GM12873 (cell line): ENCODE results near the gene DOP1A.

Experiments used
- CTCF ChIP-seq: IDR thresholded peaks from 2 replicates; pipeline ENCODE4 v1.5.1; 2012; ENCODE audit warnings: low read depth, mild to moderate bottlenecking, moderate library complexity, low read length, control low read depth; ENCODE audit not compliant: insufficient read depth; ENCODE audit errors: missing control alignments

DOP1A gene

GRCh38 chr6:83126223-83126622 is 58.8 kb downstream of the DOP1A start:
- TF ChIP-seq CTCF: no peak

GRCh38 chr6:83126807-83127206 is 59.3 kb downstream of the DOP1A start:
- no peak for TF ChIP-seq CTCF

- no peak for TF ChIP-seq CTCF
Measured at GRCh38 chr6:83127258-83127657, 59.8 kb downstream of the DOP1A start.

GRCh38 chr6:83127976-83128375 is 60.5 kb downstream of the DOP1A start:
- TF ChIP-seq CTCF: no peak

GRCh38 chr6:83132121-83132520 is 64.7 kb downstream of the DOP1A start:
- no peak for TF ChIP-seq CTCF

GRCh38 chr6:83138118-83138722 is 70.7 kb downstream of the DOP1A start:
- TF ChIP-seq CTCF: no peak

GRCh38 chr6:83138758-83139157 is 71.3 kb downstream of the DOP1A start:
- no peak for TF ChIP-seq CTCF
